ENCODE results near the gene OR4D10. TPM values are rescaled to one million over a fixed set of nuclear protein-coding genes. Genes with fewer than 3 reads are reported as not detected.
"Not testable (repeated sequence)": the region's sequence is repeated elsewhere in the genome, so short reads cannot be mapped to it uniquely, and the experiment has no call there.

Gene OR4D10
- total and polyA plus RNA-seq, 2 of the 4 experiments (the other 2 are of a cell fraction): not detected

DNA sequence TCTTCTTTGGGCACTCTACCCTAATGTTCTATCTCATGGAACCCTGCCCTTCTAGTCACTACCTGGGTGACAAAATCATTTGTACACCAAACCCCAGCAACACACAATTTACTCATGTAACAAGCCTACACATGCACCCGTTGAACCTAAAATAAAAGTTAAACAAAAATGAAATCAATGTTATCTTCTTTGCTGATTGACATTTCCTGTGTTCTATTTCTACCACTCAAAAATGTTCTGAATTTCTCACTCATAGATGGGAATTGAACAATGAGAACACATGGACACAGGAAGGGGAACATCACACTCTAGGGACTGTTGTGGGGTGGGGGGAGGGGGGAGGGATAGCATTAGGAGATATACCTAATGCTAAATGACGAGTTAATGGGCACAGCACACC, 47.0 kb downstream of the OR4D10 start:
- H3K36me3 ChIP-seq (ENCODE audit: control insufficient read depth, insufficient read depth, low read length); H4K91ac ChIP-seq (ENCODE audit: insufficient read depth, low read depth, low read length); H3K14ac ChIP-seq (replicated peaks; ENCODE audit: low read depth, low read length); H3K56ac ChIP-seq (ENCODE audit: extremely low read depth, insufficient read depth, low read length); H3K79me1 ChIP-seq (ENCODE audit: low read depth in 1 of 2, low read length in 2 of 2); H3K9me1 ChIP-seq (ENCODE audit: insufficient read depth, low read length); H2BK20ac ChIP-seq (ENCODE audit: low read depth, low read length); H3K9me3 ChIP-seq (ENCODE audit: control insufficient read depth, insufficient read depth, low read length); H3K27ac ChIP-seq (ENCODE audit: insufficient read depth, low read length); H3K4me1 ChIP-seq (ENCODE audit: control insufficient read depth, insufficient read depth, low read length); H2BK15ac ChIP-seq (ENCODE audit: low read depth, low read length); H3K4me2 ChIP-seq (ENCODE audit: low read depth, low read length); H2BK5ac ChIP-seq (ENCODE audit: low read depth, low read length, poor library complexity, severe bottlenecking); H2AK5ac ChIP-seq (ENCODE audit: low read depth, low read length); H2BK120ac ChIP-seq (ENCODE audit: low read depth, low read length); H4K8ac ChIP-seq (ENCODE audit: low read depth in 2 of 2, low read length in 2 of 2); CTCF ChIA-PET; ATAC-seq (ENCODE audit: low read depth); H2AK9ac ChIP-seq (replicated peaks; ENCODE audit: low read depth, low read length, poor library complexity); DNase-seq; in situ Hi-C loops (cut with MboI; ENCODE audit: low sequenced_read_pairs); H3K4me3 ChIP-seq (ENCODE audit: insufficient read depth, low read depth, low read length); H3K4ac ChIP-seq (ENCODE audit: low read depth, low read length); H4K5ac ChIP-seq (ENCODE audit: low read depth, low read length); H3K18ac ChIP-seq (ENCODE audit: low read depth, low read length); H3K9ac ChIP-seq (ENCODE audit: low read depth, low read length); H3K23ac ChIP-seq (ENCODE audit: low read depth, low read length); BruUV-seq (replicated peaks); intact Hi-C loops (cut with micrococcal nuclease); H4K20me1 ChIP-seq (ENCODE audit: insufficient read depth, low read length); H3K27me3 ChIP-seq (ENCODE audit: control insufficient read depth, insufficient read depth, low read length); H2AFZ ChIP-seq (replicated peaks; ENCODE audit: low read length, poor library complexity); POLR2A ChIA-PET (ENCODE audit: unreplicated experiment); dilution Hi-C loops (cut with HindIII; ENCODE audit: low sequenced_read_pairs, unreplicated experiment): not testable (repeated sequence)
- WGBS, 2 experiments (ENCODE audit: extremely low coverage in 2 of 2, insufficient read length in 1 of 2): no CpG with 5 or more reads among the region's 2 CpGs
